Measurements from ENCODE around the gene SMPD3. TPM values are rescaled to one million over a fixed set of nuclear protein-coding genes. Genes with fewer than 3 reads are reported as not detected.

SMPD3 gene
- total and polyA plus RNA-seq, 2 of the 8 experiments (the other 6 are each of a cell fraction or from before 2014, with no cell fraction given), result 0.39 to 1.3 TPM

- Histone ChIP-seq H4K8ac (ENCODE audit: extremely low read depth, insufficient read depth, low read length) (no peak overlapping the region), H3K79me1 (ENCODE audit: low read depth, low read length) (no peaks in the 10 kb centered on the region), H3K23me2 (ENCODE audit: low read depth, low read length) (no peaks in the 10 kb centered on the region), H4K5ac (ENCODE audit: insufficient read length, low read depth, low read length) (no peak overlapping the region), H3K36me3 (ENCODE audit: control insufficient read depth in 2 of 4, insufficient read depth in 4 of 4, low read length in 3 of 4) (no peaks in the 10 kb centered on the region), H3K4me2 (ENCODE audit: insufficient read depth in 1 of 2, low read depth in 2 of 2, low read length in 2 of 2) (no peak overlapping the region), H2BK15ac (ENCODE audit: low read length) (peak overlapping the region; percentile 98), H2BK12ac (ENCODE audit: low read depth, low read length) (peak overlapping the region; percentile 95; the same call in 1 of the 2 replicates), H2BK120ac (replicated peaks; ENCODE audit: low read depth, low read length) (no peak overlapping the region), H3K56ac (replicated peaks; ENCODE audit: insufficient read length, low read depth, low read length) (no peak overlapping the region), H3K14ac (ENCODE audit: insufficient read length) (no peak overlapping the region), H2BK5ac (ENCODE audit: low read depth, low read length) (peak overlapping the region; percentile 56; the same call in 1 of the 2 replicates), H3K4me1 (replicated peaks in 1 of 4; ENCODE audit: control insufficient read depth in 3 of 4, insufficient read depth in 4 of 4, low read length in 3 of 4) (peaks cover 3 to 23% (median 15%) of the 10 kb centered on the region in 4 experiments), H3K27ac (ENCODE audit: low read depth, low read length) (no peak overlapping the region), H3K27me3 (replicated peaks in 1 of 4; ENCODE audit: control insufficient read depth in 3 of 4, extremely low read depth in 1 of 4, insufficient read depth in 3 of 4, low read length in 3 of 4) (no peaks in the 10 kb centered on the region; a peak in 1 of 7 replicates), H4K91ac (replicated peaks; ENCODE audit: insufficient read length, low read length) (no peak overlapping the region), H3K4ac (replicated peaks; ENCODE audit: insufficient read length, low read depth, low read length) (no peak overlapping the region), H3K18ac (ENCODE audit: extremely low read depth, low read length) (0 out of 2 replicates have a peak overlapping the region, but pooled peaks have one; percentile 41), H2AFZ (ENCODE audit: low read length) (no peak overlapping the region), H3K9me3 (ENCODE audit: insufficient read depth in 2 of 2, low read depth in 1 of 2, low read length in 1 of 2) (no peaks in the 10 kb centered on the region), H3K79me2 (ENCODE audit: control insufficient read depth in 1 of 2, insufficient read depth in 2 of 2, low read length in 2 of 2) (no peaks in the 10 kb centered on the region), H3K4me3 (ENCODE audit: extremely low read depth in 1 of 4, insufficient read depth in 2 of 4, low read depth in 3 of 4, low read length in 4 of 4) (no peak overlapping the region), H3K23ac (ENCODE audit: insufficient read length) (no peak overlapping the region), H2AK5ac (ENCODE audit: low read depth, low read length) (0 out of 2 replicates have a peak overlapping the region, but pooled peaks have one; percentile 77), H3K9ac (replicated peaks in 1 of 4; ENCODE audit: extremely low read depth in 1 of 4, low read depth in 3 of 4, low read length in 3 of 4) (no peak overlapping the region), H4K20me1 (replicated peaks in 1 of 2; ENCODE audit: control insufficient read depth in 1 of 2, insufficient read depth in 2 of 2, low read length in 2 of 2) (no peaks in the 10 kb centered on the region), H2BK20ac (ENCODE audit: low read length) (0 out of 2 replicates have a peak overlapping the region, but pooled peaks have one; percentile 75)
- WGBS, 2 experiments (ENCODE audit: extremely low coverage in 1 of 2, insufficient coverage in 1 of 2, insufficient read length in 1 of 2, insufficient replicate concordance in 2 of 2, low coverage in 1 of 2, low lambda C conversion rate in 2 of 2, missing lambda C conversion rate in 1 of 2), result 80% methylated on average over 5 of the region's 5 CpGs; no CpG with 5 or more reads in 1 of the 2 experiments
- ChIA-PET POLR2A (ENCODE audit: partially characterized antibody) (no interaction called here), CTCF (ENCODE audit: partially characterized antibody) (interaction anchor here (0.9 to 10.6 kb wide), 24 partner anchors 8 to 129 kb away, joined by 3 to 221 read pairs (median 7); no protein-coding TSS in a partner anchor)
- peak in 1 of 2 experiments; percentile 78 for DNase-seq (ENCODE audit: low read depth in 1 of 2, low spot score in 2 of 2)
- peak; percentile 57 to 88 (median 71) for TF ChIP-seq CTCF (IDR thresholded peaks at IDR 0.05; ENCODE audit: control extremely low read depth in 1 of 3, insufficient read depth in 1 of 3, low read depth in 1 of 3, low read length in 3 of 3)
- TF ChIP-seq EGR1 (IDR thresholded peaks at IDR 0.05; ENCODE audit: borderline replicate concordance, low read depth, low read length), result no peak
- TF ChIP-seq TBP (IDR thresholded peaks at IDR 0.05; ENCODE audit: low read depth, low read length), result no peak
- peak in 1 of 2 experiments; percentile 49; a peak in 2 of 4 replicates for TF ChIP-seq RAD21 (IDR thresholded peaks at IDR 0.05 in 1 of 2, conservative IDR thresholded peaks at IDR 0.05 in 1 of 2; ENCODE audit: low read depth in 2 of 2, low read length in 2 of 2)
- FAIRE-seq, result peak; percentile 75
Measured at GRCh38 chr16:68382296-68382718, 66.0 kb downstream of the SMPD3 start.
